Posterior cingulate gyrus (tissue), 11 donors: ENCODE measurements around the gene SMARCAD1.

Experiments used
- DNase-seq, 10 donors: peaks; one replicate each; pipeline versions ENCODE4 v3.0.0 to v3.0.0-alpha.2; 2020 to 2021; ENCODE audit warnings: mixed read lengths in 3 of 10
- intact Hi-C: fragments of 100-400 bp; cut with DNase I; formaldehyde crosslinking; loops from one replicate; pipeline ENCODE4 v1.15.1; 2023

SMARCAD1 gene

GRCh38 chr4:94338681-94339351 is 131.2 kb downstream of the SMARCAD1 start:
- no peak for DNase-seq
- intact Hi-C loops = no loop called here

GRCh38 chr4:94339779-94340178 is 132.1 kb downstream of the SMARCAD1 start:
- intact Hi-C loops = no loop called here
- no peak for DNase-seq
